GM12864 (cell line): ENCODE measurements around the gene BICD1.

Experiments used
- DNase-seq: peaks from one replicate; pipeline ENCODE4 v3.0.0-alpha.2; 2011; ENCODE audit warnings: low read depth
- H3K4me3 ChIP-seq: 2 replicates; pipeline ENCODE4 v1.5.1; 2011; ENCODE audit warnings: mild to moderate bottlenecking, low read depth, low read length, control low read depth
- TF ChIP-seq, protein P1 (sequence below): IDR thresholded peaks from 2 replicates; pipeline ENCODE4 v1.5.1; 2011; ENCODE audit warnings: low read depth, mild to moderate bottlenecking, moderate library complexity, low read length, control low read depth, inconsistent platforms; ENCODE audit errors: missing control alignments

The BICD1 gene

DNA sequence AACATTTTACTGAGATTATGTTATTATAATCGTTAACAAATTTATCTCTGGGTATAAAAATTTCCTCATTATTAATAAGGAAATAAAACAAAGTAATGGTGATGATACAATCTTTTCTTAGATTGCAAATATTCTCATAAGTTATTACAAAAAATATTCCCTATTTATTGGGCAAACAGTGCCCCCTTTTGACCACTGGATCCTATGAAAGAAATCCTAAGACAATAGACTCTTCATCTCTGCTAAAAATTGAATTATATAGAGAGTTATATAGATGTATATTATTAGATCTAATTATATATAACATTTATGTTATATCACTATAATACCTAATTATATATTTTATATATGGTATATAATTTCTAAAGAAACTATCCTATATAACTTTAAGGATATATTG lies 198.5 kb downstream of the BICD1 start:
- no peak overlapping the region for H3K4me3 ChIP-seq
- DNase-seq: no peak
- TF ChIP-seq, protein P1, sequence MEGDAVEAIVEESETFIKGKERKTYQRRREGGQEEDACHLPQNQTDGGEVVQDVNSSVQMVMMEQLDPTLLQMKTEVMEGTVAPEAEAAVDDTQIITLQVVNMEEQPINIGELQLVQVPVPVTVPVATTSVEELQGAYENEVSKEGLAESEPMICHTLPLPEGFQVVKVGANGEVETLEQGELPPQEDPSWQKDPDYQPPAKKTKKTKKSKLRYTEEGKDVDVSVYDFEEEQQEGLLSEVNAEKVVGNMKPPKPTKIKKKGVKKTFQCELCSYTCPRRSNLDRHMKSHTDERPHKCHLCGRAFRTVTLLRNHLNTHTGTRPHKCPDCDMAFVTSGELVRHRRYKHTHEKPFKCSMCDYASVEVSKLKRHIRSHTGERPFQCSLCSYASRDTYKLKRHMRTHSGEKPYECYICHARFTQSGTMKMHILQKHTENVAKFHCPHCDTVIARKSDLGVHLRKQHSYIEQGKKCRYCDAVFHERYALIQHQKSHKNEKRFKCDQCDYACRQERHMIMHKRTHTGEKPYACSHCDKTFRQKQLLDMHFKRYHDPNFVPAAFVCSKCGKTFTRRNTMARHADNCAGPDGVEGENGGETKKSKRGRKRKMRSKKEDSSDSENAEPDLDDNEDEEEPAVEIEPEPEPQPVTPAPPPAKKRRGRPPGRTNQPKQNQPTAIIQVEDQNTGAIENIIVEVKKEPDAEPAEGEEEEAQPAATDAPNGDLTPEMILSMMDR: peak; percentile 15

DNA sequence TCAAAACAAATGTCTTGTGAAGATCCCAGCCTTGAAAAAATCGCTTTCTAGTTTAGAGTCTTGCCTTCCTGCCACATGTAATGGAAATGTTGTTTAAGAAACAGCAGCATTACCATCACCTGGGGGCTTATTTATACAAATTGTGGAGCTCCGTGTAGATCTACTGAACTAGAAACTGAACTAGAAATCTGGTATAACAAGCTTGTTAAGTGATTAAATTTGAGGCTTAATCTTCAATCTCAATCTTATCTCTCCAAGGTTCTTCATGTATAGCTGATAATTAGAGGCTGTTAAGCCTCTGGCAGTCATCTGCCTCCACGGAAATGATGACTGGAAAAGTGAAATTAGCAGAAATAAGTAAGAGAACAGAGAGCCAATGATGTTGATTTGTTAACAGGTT lies 200.7 kb downstream of the BICD1 start:
- DNase-seq: no peak
- TF ChIP-seq, protein P1: no peak
- H3K4me3 ChIP-seq: no peak overlapping the region

DNA sequence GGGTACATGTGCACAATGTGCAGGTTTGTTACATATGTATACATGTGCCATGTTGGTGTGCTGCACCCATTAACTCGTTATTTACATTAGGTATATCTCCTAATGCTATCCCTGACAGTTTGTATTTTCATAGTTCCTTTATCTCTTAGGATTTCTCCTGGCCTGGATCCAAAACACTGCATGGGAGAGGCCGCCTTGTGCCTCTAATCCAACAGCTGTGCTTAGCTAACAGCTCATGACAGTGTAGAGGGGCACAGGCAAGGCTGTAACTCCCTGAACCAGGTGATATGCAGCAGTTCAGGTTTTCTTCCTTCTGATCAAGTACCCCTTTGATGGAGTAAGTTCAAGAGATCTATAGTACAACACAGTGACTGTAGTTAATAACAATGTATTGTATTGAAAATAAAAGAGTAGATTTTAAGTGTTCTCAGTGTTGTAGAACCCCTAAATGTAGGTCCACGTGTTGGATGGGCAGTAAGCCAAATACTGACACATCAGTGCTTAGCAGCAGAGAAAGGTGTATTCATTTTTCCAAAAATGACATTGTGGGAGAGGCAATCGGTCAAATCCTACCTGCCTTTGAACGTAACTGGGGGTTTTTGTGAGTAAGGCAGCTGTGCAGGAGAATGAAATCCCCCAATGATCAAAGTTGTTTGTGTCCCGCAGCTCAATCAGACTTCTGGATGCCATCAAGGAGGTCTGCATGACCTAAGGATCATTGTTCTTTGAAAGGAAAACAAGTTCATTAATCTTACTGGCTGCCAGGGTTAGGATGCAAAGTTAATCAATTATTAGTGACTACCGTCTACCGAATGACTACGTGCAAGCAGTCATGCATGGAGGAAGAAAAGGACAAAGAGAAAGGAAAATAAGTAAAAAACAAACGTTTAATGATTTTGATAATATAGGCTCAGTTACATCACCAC lies 203.4 kb downstream of the BICD1 start:
- no peak overlapping the region for H3K4me3 ChIP-seq
- TF ChIP-seq, protein P1: no peak
- DNase-seq: no peak

DNA sequence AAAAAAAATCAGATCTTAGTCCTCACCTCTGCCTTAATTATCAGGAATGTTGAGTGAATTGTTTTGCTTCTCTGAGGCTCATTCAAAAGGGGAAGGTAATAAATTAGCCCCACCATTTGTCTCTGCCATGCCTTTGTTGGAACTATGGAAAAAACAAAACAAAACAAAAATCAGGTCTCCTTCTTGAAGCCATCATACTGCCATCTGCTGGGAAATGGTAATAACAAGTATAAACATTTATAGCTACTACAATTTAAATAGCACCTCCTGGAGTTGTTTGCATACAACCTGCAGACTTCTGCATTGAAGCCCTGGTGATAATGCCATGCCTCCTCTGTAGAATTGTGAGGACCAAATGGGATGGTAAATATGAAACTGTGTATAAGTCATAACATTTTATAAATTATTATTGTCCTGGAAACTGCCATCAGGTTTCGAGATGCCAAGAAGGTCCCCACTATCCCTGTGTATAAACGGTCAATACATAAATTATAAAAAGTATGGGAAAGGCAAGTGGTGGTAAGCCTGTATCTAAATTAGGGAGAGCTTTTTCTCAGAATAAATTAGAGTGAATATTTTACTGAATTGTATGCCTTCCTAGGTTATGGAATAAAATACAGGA lies 205.5 kb downstream of the BICD1 start:
- DNase-seq: peak; percentile 40
- H3K4me3 ChIP-seq: no peak overlapping the region
- TF ChIP-seq, protein P1: peak; percentile 43

DNA sequence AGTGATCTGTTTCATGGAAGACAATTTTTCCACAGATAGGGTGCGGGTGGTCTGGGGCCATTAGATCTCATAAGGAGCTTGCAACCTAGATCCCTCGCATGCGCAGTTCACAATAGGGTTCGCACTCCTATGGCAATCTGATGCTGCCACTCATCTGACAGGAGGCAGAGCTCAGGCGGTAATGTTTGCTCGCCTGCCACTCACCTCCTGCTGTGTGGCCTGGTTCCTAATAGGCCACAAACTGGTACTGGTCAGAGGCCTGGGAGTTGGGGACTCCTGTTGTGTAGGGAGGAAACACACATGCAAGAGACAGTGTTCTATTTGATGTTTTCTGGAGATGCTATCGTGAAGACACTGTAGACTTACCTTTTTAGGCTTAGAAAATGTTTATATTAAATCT lies 215.7 kb downstream of the BICD1 start:
- TF ChIP-seq, protein P1: no peak

DNA sequence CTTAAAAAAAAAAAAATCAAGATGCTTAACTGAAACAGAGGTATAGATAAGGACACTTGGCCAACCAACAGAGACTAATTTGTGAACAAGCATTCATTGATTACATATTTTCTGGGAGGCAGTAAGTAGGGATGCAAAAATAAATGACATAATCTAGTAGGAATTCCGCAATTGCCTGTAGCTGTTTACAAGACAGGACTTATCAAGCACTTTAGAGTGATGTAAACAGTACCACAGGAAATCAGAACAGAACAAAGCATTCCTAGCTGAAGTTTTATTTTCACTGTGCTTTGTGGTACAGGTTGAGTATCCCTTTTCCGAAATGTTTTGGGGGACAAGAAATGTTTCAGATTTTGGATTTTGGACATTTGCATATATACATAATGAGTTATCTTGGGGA lies 224.5 kb downstream of the BICD1 start:
- TF ChIP-seq, protein P1: no peak
- DNase-seq: no peak
- H3K4me3 ChIP-seq: no peak overlapping the region

More for the DNA sequence above, 215.7 kb downstream of the BICD1 start:
- H3K4me3 ChIP-seq: no peak overlapping the region
- DNase-seq: no peak
